Panc1 (cell line): ENCODE data around the gene PLA2G5.

ENCODE experiments used
- POLR2AphosphoS5 ChIP-seq: IDR thresholded peaks from 2 replicates; pipeline ENCODE4 v1.6.1; 2012; ENCODE audit warnings: mild to moderate bottlenecking, low read depth, low read length, moderate library complexity
- TF ChIP-seq, protein P1 (sequence below): fragments of 450-650 bp; IDR thresholded peaks from 2 replicates; pipeline ENCODE4 v1.5.1; 2017; ENCODE audit warnings: mild to moderate bottlenecking
- TF ChIP-seq, protein P2 (sequence below), 2 experiments: IDR thresholded peaks; 2 replicates each; pipeline ENCODE4 v1.6.1; 2011 to 2012; ENCODE audit warnings: low read depth in 2 of 2, control low read depth in 1 of 2, low read length in 1 of 2, mild to moderate bottlenecking in 1 of 2, moderate library complexity in 1 of 2; ENCODE audit not compliant: insufficient read depth in 1 of 2

- no peak for TF ChIP-seq POLR2AphosphoS5
- TF ChIP-seq, protein P1, sequence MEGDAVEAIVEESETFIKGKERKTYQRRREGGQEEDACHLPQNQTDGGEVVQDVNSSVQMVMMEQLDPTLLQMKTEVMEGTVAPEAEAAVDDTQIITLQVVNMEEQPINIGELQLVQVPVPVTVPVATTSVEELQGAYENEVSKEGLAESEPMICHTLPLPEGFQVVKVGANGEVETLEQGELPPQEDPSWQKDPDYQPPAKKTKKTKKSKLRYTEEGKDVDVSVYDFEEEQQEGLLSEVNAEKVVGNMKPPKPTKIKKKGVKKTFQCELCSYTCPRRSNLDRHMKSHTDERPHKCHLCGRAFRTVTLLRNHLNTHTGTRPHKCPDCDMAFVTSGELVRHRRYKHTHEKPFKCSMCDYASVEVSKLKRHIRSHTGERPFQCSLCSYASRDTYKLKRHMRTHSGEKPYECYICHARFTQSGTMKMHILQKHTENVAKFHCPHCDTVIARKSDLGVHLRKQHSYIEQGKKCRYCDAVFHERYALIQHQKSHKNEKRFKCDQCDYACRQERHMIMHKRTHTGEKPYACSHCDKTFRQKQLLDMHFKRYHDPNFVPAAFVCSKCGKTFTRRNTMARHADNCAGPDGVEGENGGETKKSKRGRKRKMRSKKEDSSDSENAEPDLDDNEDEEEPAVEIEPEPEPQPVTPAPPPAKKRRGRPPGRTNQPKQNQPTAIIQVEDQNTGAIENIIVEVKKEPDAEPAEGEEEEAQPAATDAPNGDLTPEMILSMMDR = no peak
- TF ChIP-seq, protein P2, sequence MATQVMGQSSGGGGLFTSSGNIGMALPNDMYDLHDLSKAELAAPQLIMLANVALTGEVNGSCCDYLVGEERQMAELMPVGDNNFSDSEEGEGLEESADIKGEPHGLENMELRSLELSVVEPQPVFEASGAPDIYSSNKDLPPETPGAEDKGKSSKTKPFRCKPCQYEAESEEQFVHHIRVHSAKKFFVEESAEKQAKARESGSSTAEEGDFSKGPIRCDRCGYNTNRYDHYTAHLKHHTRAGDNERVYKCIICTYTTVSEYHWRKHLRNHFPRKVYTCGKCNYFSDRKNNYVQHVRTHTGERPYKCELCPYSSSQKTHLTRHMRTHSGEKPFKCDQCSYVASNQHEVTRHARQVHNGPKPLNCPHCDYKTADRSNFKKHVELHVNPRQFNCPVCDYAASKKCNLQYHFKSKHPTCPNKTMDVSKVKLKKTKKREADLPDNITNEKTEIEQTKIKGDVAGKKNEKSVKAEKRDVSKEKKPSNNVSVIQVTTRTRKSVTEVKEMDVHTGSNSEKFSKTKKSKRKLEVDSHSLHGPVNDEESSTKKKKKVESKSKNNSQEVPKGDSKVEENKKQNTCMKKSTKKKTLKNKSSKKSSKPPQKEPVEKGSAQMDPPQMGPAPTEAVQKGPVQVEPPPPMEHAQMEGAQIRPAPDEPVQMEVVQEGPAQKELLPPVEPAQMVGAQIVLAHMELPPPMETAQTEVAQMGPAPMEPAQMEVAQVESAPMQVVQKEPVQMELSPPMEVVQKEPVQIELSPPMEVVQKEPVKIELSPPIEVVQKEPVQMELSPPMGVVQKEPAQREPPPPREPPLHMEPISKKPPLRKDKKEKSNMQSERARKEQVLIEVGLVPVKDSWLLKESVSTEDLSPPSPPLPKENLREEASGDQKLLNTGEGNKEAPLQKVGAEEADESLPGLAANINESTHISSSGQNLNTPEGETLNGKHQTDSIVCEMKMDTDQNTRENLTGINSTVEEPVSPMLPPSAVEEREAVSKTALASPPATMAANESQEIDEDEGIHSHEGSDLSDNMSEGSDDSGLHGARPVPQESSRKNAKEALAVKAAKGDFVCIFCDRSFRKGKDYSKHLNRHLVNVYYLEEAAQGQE (IDR thresholded peaks at IDR 0.05; ENCODE audit: insufficient read depth in 1 of 2, low read depth in 2 of 2, low read length in 1 of 2) = no peak
Measured at GRCh38 chr1:20099533-20099932, 29.5 kb downstream of the PLA2G5 start.
